Mesendoderm (in vitro differentiated cells): ENCODE results near the gene ZBTB4.

Experiments
- DNase-seq: peaks from one replicate; pipeline ENCODE4 v3.0.0; 2013
- H2AK5ac ChIP-seq: 2 replicates; pipeline ENCODE4 v1.6.1; 2013; ENCODE audit warnings: low read length, inconsistent platforms
- H2BK120ac ChIP-seq: 2 replicates; pipeline ENCODE4 v1.6.1; 2013; ENCODE audit warnings: low read depth, mild to moderate bottlenecking, low read length, moderate library complexity, mixed read lengths
- H2BK15ac ChIP-seq: replicated peaks from 2 replicates; pipeline ENCODE4 v1.6.1; 2013; ENCODE audit warnings: low read depth, mild to moderate bottlenecking, moderate library complexity
- H2BK5ac ChIP-seq: 2 replicates; pipeline ENCODE4 v1.6.1; 2013; ENCODE audit warnings: low read length, inconsistent platforms
- H3K18ac ChIP-seq: 2 replicates; pipeline ENCODE4 v1.6.1; 2013; ENCODE audit warnings: mild to moderate bottlenecking, low read length, mixed read lengths
- H3K23ac ChIP-seq: one replicate; pipeline ENCODE4 v1.6.1; 2013; ENCODE audit warnings: low read length
- H3K27ac ChIP-seq: 2 replicates; pipeline ENCODE4 v1.5.1; 2013; ENCODE audit warnings: low read depth, mild to moderate bottlenecking, inconsistent platforms, low read length, moderate library complexity
- H3K27me3 ChIP-seq: 2 replicates; pipeline ENCODE4 v1.6.1; 2013; ENCODE audit warnings: low read length, control low read depth, mild to moderate bottlenecking, inconsistent platforms; ENCODE audit not compliant: insufficient read depth, poor library complexity
- H3K36me3 ChIP-seq: 2 replicates; pipeline ENCODE4 v1.6.1; 2013; ENCODE audit warnings: low read length, inconsistent platforms; ENCODE audit not compliant: control insufficient read depth, insufficient read depth
- H3K4ac ChIP-seq: one replicate; pipeline ENCODE4 v1.6.1; 2013; ENCODE audit warnings: low read depth, mild to moderate bottlenecking, low read length, moderate library complexity
- H3K4me1 ChIP-seq: 2 replicates; pipeline ENCODE4 v1.6.1; 2013; ENCODE audit warnings: low read depth, low read length, inconsistent platforms; ENCODE audit not compliant: control insufficient read depth
- H3K4me2 ChIP-seq: 2 replicates; pipeline ENCODE4 v1.6.1; 2013; ENCODE audit warnings: low read length
- H3K4me3 ChIP-seq: 2 replicates; pipeline ENCODE4 v1.5.1; 2013; ENCODE audit warnings: mild to moderate bottlenecking, low read length
- H3K56ac ChIP-seq: one replicate; pipeline ENCODE4 v1.6.1; 2013; ENCODE audit warnings: low read length
- H3K79me1 ChIP-seq: 2 replicates; pipeline ENCODE4 v1.6.1; 2013; ENCODE audit warnings: low read length, inconsistent platforms
- H3K79me2 ChIP-seq: 2 replicates; pipeline ENCODE4 v1.6.1; 2013; ENCODE audit warnings: mild to moderate bottlenecking, low read length; ENCODE audit not compliant: control insufficient read depth, insufficient read depth
- H3K9ac ChIP-seq: 2 replicates; pipeline ENCODE4 v1.6.1; 2013; ENCODE audit warnings: low read length, inconsistent platforms
- H4K5ac ChIP-seq: one replicate; pipeline ENCODE4 v1.6.1; 2013; ENCODE audit warnings: low read length
- H4K8ac ChIP-seq: one replicate; pipeline ENCODE4 v1.6.1; 2013; ENCODE audit warnings: low read depth, mild to moderate bottlenecking, control low read depth, low read length, moderate library complexity
- WGBS: extraction: QIAGEN DNeasy Blood & Tissue Kit; methylation state at CpG from one replicate; pipeline ENCODE4 v1.1.7; 2013; ENCODE audit warnings: low lambda C conversion rate, missing lambda C conversion rate; ENCODE audit not compliant: insufficient coverage; ENCODE audit errors: extremely low coverage; 5-methylcytosine and 5-hydroxymethylcytosine counted together

ZBTB4 gene

GRCh38 chr17:7442142-7442541 lies 37.3 kb downstream of the ZBTB4 start:
- DNase-seq, result no peak
- Histone ChIP-seq H4K8ac (no peak overlapping the region), H4K5ac (no peak overlapping the region), H3K4me2 (no peak overlapping the region), H3K23ac (no peak overlapping the region), H3K9ac (no peak overlapping the region), H3K27me3 (peaks cover 9% of the 10 kb centered on the region), H2BK15ac (no peak overlapping the region), H2BK120ac (no peak overlapping the region), H3K18ac (no peak overlapping the region), H3K27ac (no peak overlapping the region), H3K4me1 (peaks cover 5% of the 10 kb centered on the region), H3K79me1 (no peaks in the 10 kb centered on the region), H3K4ac (no peak overlapping the region), H2AK5ac (no peak overlapping the region), H3K4me3 (no peak overlapping the region), H2BK5ac (no peak overlapping the region), H3K79me2 (no peaks in the 10 kb centered on the region), H3K36me3 (no peaks in the 10 kb centered on the region), H3K56ac (no peak overlapping the region)
- no CpG with 5 or more reads among the region's 2 CpGs for WGBS

- Histone ChIP-seq H3K18ac (no peak overlapping the region), H3K9ac (peak overlapping the region; percentile 8), H3K4me1 (peaks cover 5% of the 10 kb centered on the region), H3K79me1 (no peaks in the 10 kb centered on the region), H3K4me3 (no peak overlapping the region), H3K4me2 (no peak overlapping the region), H2BK120ac (no peak overlapping the region), H4K5ac (no peak overlapping the region), H2BK15ac (no peak overlapping the region), H4K8ac (no peak overlapping the region), H3K36me3 (no peaks in the 10 kb centered on the region), H3K56ac (peak overlapping the region; percentile 9), H3K27me3 (peaks cover 9% of the 10 kb centered on the region), H3K23ac (no peak overlapping the region), H3K4ac (no peak overlapping the region), H2BK5ac (no peak overlapping the region), H3K27ac (no peak overlapping the region), H2AK5ac (no peak overlapping the region), H3K79me2 (no peaks in the 10 kb centered on the region)
- WGBS, result no CpG with 5 or more reads among the region's 7 CpGs
- no peak for DNase-seq
These were observed 38.2 kb downstream of the ZBTB4 start for GRCh38 chr17:7441266-7441665.

- no peak overlapping the region for H4K8ac ChIP-seq
- peak overlapping the region; percentile 96 for H3K9ac ChIP-seq
- no peak overlapping the region for H2BK120ac ChIP-seq
- H3K4me3 ChIP-seq, result no peak overlapping the region
- no peaks in the 10 kb centered on the region for H3K79me2 ChIP-seq
- no peak overlapping the region for H3K27ac ChIP-seq
- peak; percentile 71 for DNase-seq
- H3K23ac ChIP-seq, result no peak overlapping the region
- H3K4ac ChIP-seq, result no peak overlapping the region
- H3K27me3 ChIP-seq, result peaks cover 9% of the 10 kb centered on the region
- no peak overlapping the region for H2BK5ac ChIP-seq
- H3K4me2 ChIP-seq, result peak overlapping the region; percentile 88
- H4K5ac ChIP-seq, result no peak overlapping the region
- H3K36me3 ChIP-seq, result no peaks in the 10 kb centered on the region
- no peak overlapping the region for H2BK15ac ChIP-seq
- no peak overlapping the region for H2AK5ac ChIP-seq
- peak overlapping the region; percentile 98 for H3K56ac ChIP-seq
- no CpG with 5 or more reads among the region's 12 CpGs for WGBS
- no peaks in the 10 kb centered on the region for H3K79me1 ChIP-seq
- peaks cover 5% of the 10 kb centered on the region for H3K4me1 ChIP-seq
- no peak overlapping the region for H3K18ac ChIP-seq
These were observed 38.6 kb downstream of the ZBTB4 start for GRCh38 chr17:7440834-7441195.

GRCh38 chr17:7440113-7440833 lies 39.2 kb downstream of the ZBTB4 start:
- Histone ChIP-seq H2BK15ac (no peak overlapping the region), H3K9ac (peak overlapping the region; percentile 96), H2BK5ac (peak overlapping the region; percentile 60), H3K18ac (peak overlapping the region; percentile 82), H3K56ac (peak overlapping the region; percentile 98), H4K5ac (no peak overlapping the region), H4K8ac (peak overlapping the region; percentile 68), H3K79me1 (no peaks in the 10 kb centered on the region), H3K4me3 (peak overlapping the region; percentile 87), H3K27ac (no peak overlapping the region), H3K23ac (no peak overlapping the region), H3K4me1 (peaks cover 5% of the 10 kb centered on the region), H3K4me2 (peak overlapping the region; percentile 88), H2BK120ac (no peak overlapping the region), H3K79me2 (no peaks in the 10 kb centered on the region), H3K4ac (no peak overlapping the region), H3K27me3 (peaks cover 9% of the 10 kb centered on the region), H2AK5ac (no peak overlapping the region), H3K36me3 (no peaks in the 10 kb centered on the region)
- DNase-seq, result peak; percentile 60
- no CpG with 5 or more reads among the region's 46 CpGs for WGBS

GRCh38 chr17:7439462-7440112 lies 39.8 kb downstream of the ZBTB4 start, which contains the start of gene FGF11:
FGF11 (plus strand) TSS chr17:7439512; CDS start chr17:7439621, 109 bp downstream.
- H2BK15ac ChIP-seq, result no peak within 1 kb of the TSS
- H3K9ac ChIP-seq, result peak within 1 kb of the TSS; percentile 96
- no peaks in the 10 kb centered on the region for H3K79me2 ChIP-seq
- no CpG with 5 or more reads among the region's 50 CpGs for WGBS
- H4K8ac ChIP-seq, result peak within 1 kb of the TSS; percentile 68
- peak within 1 kb of the TSS; percentile 60 for H2BK5ac ChIP-seq
- no peak within 1 kb of the TSS for H3K27ac ChIP-seq
- peak within 1 kb of the TSS; percentile 88 for H3K4me2 ChIP-seq
- DNase-seq, result no peak
- H3K4me3 ChIP-seq, result peak within 1 kb of the TSS; percentile 87
- H3K56ac ChIP-seq, result peak within 1 kb of the TSS; percentile 98
- H3K4me1 ChIP-seq, result peaks cover 5% of the 10 kb centered on the region
- peaks cover 9% of the 10 kb centered on the region for H3K27me3 ChIP-seq
- H3K36me3 ChIP-seq, result no peaks in the 10 kb centered on the region
- H3K79me1 ChIP-seq, result no peaks in the 10 kb centered on the region
- no peak within 1 kb of the TSS for H2BK120ac ChIP-seq
- H3K18ac ChIP-seq, result peak within 1 kb of the TSS; percentile 82
- H3K23ac ChIP-seq, result peak within 1 kb of the TSS; percentile 91
- H4K5ac ChIP-seq, result no peak within 1 kb of the TSS
- no peak within 1 kb of the TSS for H2AK5ac ChIP-seq
- H3K4ac ChIP-seq, result no peak within 1 kb of the TSS
